PC-9 (cell line): ENCODE measurements around the gene TMCO6. TPM values are rescaled to one million over a fixed set of nuclear protein-coding genes. Genes with fewer than 3 reads are reported as not detected.
A peak's percentile ranks its signal among the peaks of the same experiment; 100 is the strongest.

ENCODE experiments used
- BruUV-seq: library from RNA; stranded (reverse); fragments of 400-500 nt; replicated peaks from 2 replicates; lab custom pipeline; 2021; lab: Mats Ljungman, UMichigan
- CTCF ChIA-PET: fragments of 300-600 bp; sonication (Branson Sonifier 250); formaldehyde crosslinking; loops from one replicate; lab custom pipeline; 2022; ENCODE audit warnings: antibody characterized with exemption; lab: Charles Lee
- POLR2A ChIA-PET: fragments of 300-600 bp; sonication (Branson Sonifier 250); formaldehyde crosslinking; loops from one replicate; lab custom pipeline; 2022; ENCODE audit warnings: antibody characterized with exemption; ENCODE audit not compliant: unreplicated experiment; lab: Charles Lee
- DNase-seq, 2 experiments: peaks; one replicate each; pipeline versions ENCODE4 v3.0.0 to v3.0.0-alpha.2; 2015 to 2022; ENCODE audit warnings: mixed read lengths in 1 of 2
- H2AFZ ChIP-seq: fragments of 200-600 bp; sonication (generic); 2 replicates; pipeline ENCODE4 v1.8.1; 2017; ENCODE audit warnings: antibody characterized with exemption
- H3F3A ChIP-seq: fragments of 200-600 bp; sonication (generic); 2 replicates; pipeline ENCODE4 v1.8.1; 2017; ENCODE audit warnings: antibody characterized with exemption, mild to moderate bottlenecking, low read depth; ENCODE audit not compliant: insufficient read depth
- H3K27ac ChIP-seq: fragments of 200-600 bp; sonication (generic); 2 replicates; pipeline ENCODE4 v1.6.1; 2016; ENCODE audit warnings: mixed run types
- H3K27me3 ChIP-seq: fragments of 200-600 bp; sonication (generic); 2 replicates; pipeline ENCODE4 v1.6.1; 2016; ENCODE audit warnings: low read depth, mixed run types; ENCODE audit not compliant: insufficient read depth
- H3K36me3 ChIP-seq: fragments of 200-600 bp; sonication (generic); 2 replicates; pipeline ENCODE4 v1.6.1; 2016; ENCODE audit warnings: low read depth, mixed run types
- H3K4me1 ChIP-seq: fragments of 200-600 bp; sonication (generic); replicated peaks from 2 replicates; pipeline ENCODE4 v1.6.1; 2016; ENCODE audit warnings: mixed run types; ENCODE audit not compliant: insufficient read depth
- H3K4me2 ChIP-seq: fragments of 200-600 bp; sonication (generic); 2 replicates; pipeline ENCODE4 v1.6.1; 2017; ENCODE audit warnings: mixed run types
- H3K4me3 ChIP-seq: fragments of 200-600 bp; sonication (generic); 2 replicates; pipeline ENCODE4 v1.6.1; 2016; ENCODE audit warnings: mixed run types
- H3K79me2 ChIP-seq: fragments of 200-600 bp; sonication (generic); 2 replicates; pipeline ENCODE4 v1.6.1; 2017; ENCODE audit warnings: low read depth, mixed run types
- H3K9me2 ChIP-seq: fragments of 200-600 bp; sonication (generic); 2 replicates; pipeline ENCODE4 v1.8.1; 2017; ENCODE audit warnings: mild to moderate bottlenecking; ENCODE audit not compliant: insufficient read depth
- H3K9me3 ChIP-seq: fragments of 200-600 bp; sonication (generic); 2 replicates; pipeline ENCODE4 v1.8.1; 2016; ENCODE audit warnings: low read depth; ENCODE audit not compliant: insufficient read depth
- H4K20me1 ChIP-seq: fragments of 200-600 bp; sonication (generic); 2 replicates; pipeline ENCODE4 v1.8.1; 2017; ENCODE audit not compliant: insufficient read depth
- EZH2 ChIP-seq: fragments of 200-600 bp; sonication (generic); IDR thresholded peaks from 2 replicates; pipeline ENCODE4 v1.8.0; 2017; ENCODE audit warnings: antibody characterized with exemption, low read depth
- intact Hi-C: fragments of 100-400 bp; cut with micrococcal nuclease; formaldehyde crosslinking; loops from one replicate; pipeline ENCODE4 v1.10.0; 2022; ENCODE audit not compliant: unreplicated experiment
- total RNA-seq: library from RNA; stranded (reverse); gene quantifications from 2 replicates; pipeline ENCODE4 v1.2.3, GENCODE V29; 2021
- TF ChIP-seq, protein P1 (sequence below): fragments of 200-600 bp; sonication (generic); conservative IDR thresholded peaks from 2 replicates; pipeline ENCODE4 v1.6.1; 2017; ENCODE audit warnings: mixed run types, antibody characterized with exemption, mild to moderate bottlenecking, moderate library complexity

The TMCO6 gene
- total RNA-seq, 1 experiment from 2014 or later = 12.1 TPM

DNA sequence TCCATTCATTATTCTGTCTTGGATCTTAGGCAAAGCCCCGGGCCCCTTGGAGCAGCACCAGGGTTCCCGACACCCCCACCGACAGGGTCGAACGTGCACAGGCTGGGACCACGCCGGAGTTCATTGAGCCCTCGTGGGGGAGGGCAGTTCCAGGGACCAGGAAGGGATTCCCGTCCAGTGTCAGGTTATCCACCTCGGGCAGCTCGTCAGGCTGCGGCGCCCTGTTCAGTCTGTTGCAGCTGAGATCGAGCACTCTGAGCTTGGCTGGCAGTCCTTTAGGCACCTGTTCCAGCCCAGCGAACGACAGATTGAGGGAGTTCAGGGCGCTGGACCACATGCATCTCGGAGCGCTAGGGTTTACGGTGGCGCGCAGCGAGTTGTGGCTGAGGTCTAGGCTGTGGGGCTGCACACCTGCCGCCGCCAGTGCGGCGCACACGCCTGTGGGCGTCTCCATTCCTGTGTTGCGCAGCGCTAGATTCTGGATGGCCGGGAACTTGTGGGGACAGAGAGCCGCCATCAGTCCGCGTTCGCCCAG is 7.4 kb upstream of the TMCO6 start:
- peak in 1 of 2 experiments; percentile 27 for DNase-seq
- POLR2A ChIA-PET = interaction anchor here (0.6 kb wide), 2 partner anchors 68 to 340 kb away, joined by 3 read pairs; partner anchors contain the start of gene APBB3
- no peak for TF ChIP-seq EZH2
- TF ChIP-seq, protein P1, sequence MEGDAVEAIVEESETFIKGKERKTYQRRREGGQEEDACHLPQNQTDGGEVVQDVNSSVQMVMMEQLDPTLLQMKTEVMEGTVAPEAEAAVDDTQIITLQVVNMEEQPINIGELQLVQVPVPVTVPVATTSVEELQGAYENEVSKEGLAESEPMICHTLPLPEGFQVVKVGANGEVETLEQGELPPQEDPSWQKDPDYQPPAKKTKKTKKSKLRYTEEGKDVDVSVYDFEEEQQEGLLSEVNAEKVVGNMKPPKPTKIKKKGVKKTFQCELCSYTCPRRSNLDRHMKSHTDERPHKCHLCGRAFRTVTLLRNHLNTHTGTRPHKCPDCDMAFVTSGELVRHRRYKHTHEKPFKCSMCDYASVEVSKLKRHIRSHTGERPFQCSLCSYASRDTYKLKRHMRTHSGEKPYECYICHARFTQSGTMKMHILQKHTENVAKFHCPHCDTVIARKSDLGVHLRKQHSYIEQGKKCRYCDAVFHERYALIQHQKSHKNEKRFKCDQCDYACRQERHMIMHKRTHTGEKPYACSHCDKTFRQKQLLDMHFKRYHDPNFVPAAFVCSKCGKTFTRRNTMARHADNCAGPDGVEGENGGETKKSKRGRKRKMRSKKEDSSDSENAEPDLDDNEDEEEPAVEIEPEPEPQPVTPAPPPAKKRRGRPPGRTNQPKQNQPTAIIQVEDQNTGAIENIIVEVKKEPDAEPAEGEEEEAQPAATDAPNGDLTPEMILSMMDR = no peak

DNA sequence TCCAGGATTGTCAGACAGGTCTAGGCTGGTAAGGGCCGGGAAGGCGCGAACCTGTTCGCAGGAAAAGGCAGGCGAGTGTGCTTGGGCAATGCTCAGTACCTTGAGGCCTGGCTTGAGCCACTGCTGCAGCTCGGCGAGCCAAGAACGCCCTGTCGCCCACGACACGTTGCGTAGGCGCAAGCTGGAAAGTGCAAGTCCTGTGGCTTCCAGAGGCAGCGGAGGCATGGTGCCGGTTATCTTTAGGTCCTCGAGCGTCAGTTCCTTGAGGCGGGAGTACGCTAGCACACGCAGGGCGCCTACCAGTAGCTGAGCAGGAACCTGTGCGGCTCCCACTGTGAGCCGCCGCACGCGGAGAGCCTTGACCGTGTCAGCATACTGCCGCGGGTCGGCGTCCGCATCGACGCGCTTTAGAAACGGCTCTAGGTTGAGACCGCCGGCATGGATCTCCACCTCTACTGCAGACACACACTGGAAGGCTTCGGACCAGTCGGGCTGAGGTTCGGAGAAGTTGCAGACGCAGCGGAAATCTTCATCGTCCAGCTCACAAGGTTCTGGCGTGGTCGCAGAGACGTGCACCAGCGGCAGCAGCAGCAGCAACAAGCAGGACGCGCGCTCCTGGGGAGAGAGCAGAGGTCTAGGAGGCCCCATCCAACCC is 6.8 kb upstream of the TMCO6 start:
- peak overlapping the region; percentile 48; the same call in 1 of the 2 replicates for H2AFZ ChIP-seq
- intact Hi-C loops = loop anchor here (5.0 kb wide), 1 partner anchor 390 kb away; no protein-coding TSS in a partner anchor
- no peaks in the 10 kb centered on the region for H4K20me1 ChIP-seq
- H3K4me3 ChIP-seq = peak overlapping the region; percentile 31; the same call in 1 of the 2 replicates
- no TSS peak for BruUV-seq
- H3F3A ChIP-seq = peaks cover 20% of the 10 kb centered on the region
- H3K9me2 ChIP-seq = no peaks in the 10 kb centered on the region
- H3K79me2 ChIP-seq = no peaks in the 10 kb centered on the region
- peak overlapping the region; percentile 60 for H3K4me2 ChIP-seq
- no peaks in the 10 kb centered on the region for H3K36me3 ChIP-seq
- H3K27ac ChIP-seq = no peak overlapping the region
- ChIA-PET CTCF (interaction anchor here (1.0 kb wide), 1 partner anchor 87 kb away, joined by 7 read pairs; no protein-coding TSS in a partner anchor), POLR2A (interaction anchor here (0.6 kb wide), 2 partner anchors 68 to 340 kb away, joined by 3 read pairs; partner anchors contain the start of gene APBB3)
- H3K27me3 ChIP-seq = no peaks in the 10 kb centered on the region
- DNase-seq = peak in 1 of 2 experiments; percentile 32
- H3K4me1 ChIP-seq = peaks cover 6% of the 10 kb centered on the region; the same call in 1 of the 2 replicates
- H3K9me3 ChIP-seq = peaks cover 13% of the 10 kb centered on the region; the same call in 1 of the 2 replicates
- no peak for TF ChIP-seq EZH2
- TF ChIP-seq, protein P1 = no peak

More for the DNA sequence above, 7.4 kb upstream of the TMCO6 start:
- no peak overlapping the region for H2AFZ ChIP-seq
- no TSS peak for BruUV-seq
- peaks cover 6% of the 10 kb centered on the region; the same call in 1 of the 2 replicates for H3K4me1 ChIP-seq
- CTCF ChIA-PET = no interaction called here
- no peak overlapping the region for H3K27ac ChIP-seq
- H3K27me3 ChIP-seq = no peaks in the 10 kb centered on the region
- intact Hi-C loops = loop anchor here (5.0 kb wide), 1 partner anchor 390 kb away; no protein-coding TSS in a partner anchor
- no peaks in the 10 kb centered on the region for H4K20me1 ChIP-seq
- no peak overlapping the region for H3K4me3 ChIP-seq
- peaks cover 20% of the 10 kb centered on the region for H3F3A ChIP-seq
- H3K4me2 ChIP-seq = no peak overlapping the region; the same call in 1 of the 2 replicates
- no peaks in the 10 kb centered on the region for H3K79me2 ChIP-seq
- no peaks in the 10 kb centered on the region for H3K9me2 ChIP-seq
- no peaks in the 10 kb centered on the region for H3K36me3 ChIP-seq
- peaks cover 19% of the 10 kb centered on the region for H3K9me3 ChIP-seq

DNA sequence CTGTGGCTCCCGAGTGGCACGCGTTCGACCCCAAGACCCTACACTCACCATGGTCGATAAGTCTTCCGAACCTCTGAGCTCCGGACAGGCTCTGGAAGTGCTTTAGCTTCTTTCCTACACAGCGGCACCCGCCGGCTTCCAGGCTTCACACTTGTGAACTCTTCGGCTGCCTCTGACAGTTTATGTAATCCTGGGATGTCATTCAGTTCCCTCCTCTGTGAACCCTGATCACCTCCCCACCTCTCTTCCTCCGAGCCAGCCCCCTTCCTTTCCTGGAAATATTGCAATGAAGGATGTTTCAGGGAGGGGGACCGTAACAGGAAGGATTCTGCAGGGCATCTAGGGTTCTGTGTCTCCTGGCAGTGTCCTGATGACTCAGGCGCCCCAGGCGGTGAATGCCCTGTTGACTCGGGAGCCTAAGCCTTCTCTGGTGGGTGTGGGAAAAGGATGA is 6.2 kb upstream of the TMCO6 start, which contains the start of gene CD14:
Gene CD14 (minus strand): TSS at position 155 of the 451 bp plus-strand sequence. CDS start 104 bp downstream, at position 51.
- no peaks in the 10 kb centered on the region for H3K36me3 ChIP-seq
- DNase-seq = peak; percentile 62 to 69
- peak within 1 kb of the TSS; percentile 60 for H3K4me2 ChIP-seq
- H3K27me3 ChIP-seq = no peaks in the 10 kb centered on the region
- H2AFZ ChIP-seq = peak within 1 kb of the TSS; percentile 48; the same call in 1 of the 2 replicates
- H3F3A ChIP-seq = peaks cover 20% of the 10 kb centered on the region
- CTCF ChIA-PET = interaction anchor here (1.0 kb wide), 1 partner anchor 86 kb away, joined by 7 read pairs; no protein-coding TSS in a partner anchor
- TF ChIP-seq, protein P1 = no peak
- H3K27ac ChIP-seq = no peak within 1 kb of the TSS
- H3K9me3 ChIP-seq = peaks cover 10% of the 10 kb centered on the region; the same call in 1 of the 2 replicates
- H3K4me3 ChIP-seq = peak within 1 kb of the TSS; percentile 31; the same call in 1 of the 2 replicates
- H4K20me1 ChIP-seq = no peaks in the 10 kb centered on the region
- H3K4me1 ChIP-seq = peaks cover 6% of the 10 kb centered on the region; the same call in 1 of the 2 replicates
- BruUV-seq = no TSS peak
- intact Hi-C loops = loop anchor here (5.0 kb wide), 1 partner anchor 391 kb away; no protein-coding TSS in a partner anchor
- no peaks in the 10 kb centered on the region for H3K9me2 ChIP-seq
- POLR2A ChIA-PET = no interaction called here
- H3K79me2 ChIP-seq = no peaks in the 10 kb centered on the region
